ENCODE results near the gene BABAM2.

The BABAM2 gene

DNA sequence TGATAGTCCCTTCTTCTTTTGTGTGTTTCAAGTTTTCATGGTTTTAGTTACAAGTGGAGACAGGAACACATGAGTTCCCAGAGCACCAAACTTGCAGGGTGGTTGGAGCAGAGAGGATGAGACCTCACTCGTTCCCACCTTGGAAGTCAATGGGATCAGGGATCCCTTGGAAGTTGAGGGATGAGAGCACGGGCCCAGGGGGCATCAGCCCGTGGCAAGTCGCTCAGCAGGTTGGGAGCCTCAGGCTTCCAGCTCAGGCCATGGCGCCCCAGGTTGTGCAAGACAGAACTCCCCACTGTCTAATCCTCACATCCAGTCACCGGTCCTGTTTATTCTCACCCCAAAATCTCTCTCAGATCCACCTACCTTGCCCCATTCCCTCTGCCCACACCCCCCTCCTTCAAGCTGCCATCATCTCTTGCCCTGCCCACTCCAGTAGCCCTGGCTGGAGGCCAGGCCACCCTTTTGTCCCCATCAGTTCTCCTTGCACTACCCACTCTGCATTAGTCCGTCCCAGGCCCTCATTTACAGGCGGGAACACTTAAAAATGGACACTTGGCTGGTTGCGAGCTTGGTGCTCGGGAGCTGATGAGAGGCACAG is 464.5 kb downstream of the BABAM2 start:
- no peak for DNase-seq

DNA sequence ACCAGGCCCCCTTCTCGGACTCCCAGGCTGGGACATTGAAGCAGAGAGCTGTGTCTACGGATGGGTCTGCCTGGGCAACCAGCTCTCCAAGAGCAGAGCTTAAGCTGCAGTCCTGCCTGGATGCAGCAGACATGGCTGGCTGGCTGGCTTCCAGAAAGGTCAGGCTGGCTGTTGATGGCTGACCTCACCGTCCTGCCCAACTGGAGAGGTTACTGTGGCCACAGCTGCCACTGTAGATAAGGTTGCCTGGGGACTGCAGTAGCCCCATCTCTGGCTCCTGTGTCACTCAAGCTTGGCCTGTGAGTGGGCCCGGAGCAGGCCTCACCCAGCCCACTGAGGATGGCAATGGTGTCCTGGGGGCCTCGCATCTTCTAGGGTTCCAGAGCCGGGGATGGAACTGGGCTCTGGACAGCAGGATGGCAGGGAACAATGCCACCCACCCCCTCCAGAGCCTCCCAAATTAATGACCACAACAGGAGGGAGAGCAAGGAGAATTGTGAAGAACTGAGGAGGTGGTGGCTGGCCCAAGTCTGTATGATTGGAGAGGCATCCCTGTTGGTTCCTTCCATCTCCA is 465.1 kb downstream of the BABAM2 start:
- DNase-seq: no peak

DNA sequence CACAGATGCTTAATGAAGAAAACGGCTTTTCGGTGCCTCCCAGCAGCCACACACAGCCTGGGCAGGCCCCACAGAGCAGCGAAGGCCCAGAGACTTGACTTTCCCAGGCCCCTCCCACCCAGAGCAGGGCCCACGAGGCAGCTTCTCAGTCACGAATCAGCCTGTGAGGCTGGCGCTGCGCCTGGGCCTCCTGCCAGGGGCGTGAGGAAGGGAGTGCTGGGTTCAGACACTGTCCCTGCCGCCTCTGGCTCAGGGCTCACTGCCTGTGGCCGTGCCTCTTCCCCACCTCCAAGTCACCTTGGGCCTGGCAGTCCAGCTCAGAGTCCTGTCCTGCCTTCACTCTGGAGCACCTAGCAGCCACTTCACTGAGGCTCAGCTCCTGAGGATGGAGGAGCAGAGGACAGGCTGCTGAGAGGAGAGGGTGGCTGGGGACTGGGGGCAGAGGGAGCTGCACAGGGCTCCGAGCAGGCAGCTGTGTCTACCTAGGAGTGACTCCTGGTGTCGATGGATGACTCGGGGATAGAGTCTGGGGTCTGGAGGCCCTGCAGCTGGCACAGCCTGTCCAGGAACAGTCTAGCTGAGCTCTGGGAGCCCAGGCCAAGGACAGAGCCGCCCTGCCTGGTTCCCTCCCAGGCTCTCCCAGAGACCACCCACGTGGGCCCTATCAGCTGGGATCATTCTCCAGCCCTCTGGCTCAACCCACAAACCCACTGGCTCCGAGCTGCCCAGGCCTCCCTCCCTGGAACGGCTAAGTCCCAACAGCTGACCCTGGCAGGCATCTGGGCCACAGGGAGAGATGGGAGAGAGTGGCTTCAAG is 465.8 kb downstream of the BABAM2 start:
- peak; percentile 18 for DNase-seq

DNA sequence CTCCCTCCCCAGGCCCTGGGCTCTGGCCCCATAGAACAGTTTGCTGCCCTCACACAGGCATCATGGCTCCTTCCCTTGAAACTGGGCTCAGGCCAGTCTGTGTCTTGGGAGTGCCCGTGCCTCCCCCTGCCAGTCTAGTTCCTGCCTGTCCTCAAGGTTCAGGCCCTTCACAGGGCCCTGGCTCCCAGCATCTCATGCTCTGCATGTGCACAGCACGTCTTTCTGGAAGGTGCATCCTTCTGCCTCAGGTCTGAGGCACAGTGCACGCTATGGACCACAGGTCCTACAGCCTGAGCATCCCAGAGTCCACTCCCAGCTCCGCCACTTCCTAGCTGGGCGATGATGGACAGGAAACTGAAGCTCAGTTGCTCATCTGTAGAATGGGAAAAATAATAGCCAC is 466.5 kb downstream of the BABAM2 start:
- DNase-seq: no peak

DNA sequence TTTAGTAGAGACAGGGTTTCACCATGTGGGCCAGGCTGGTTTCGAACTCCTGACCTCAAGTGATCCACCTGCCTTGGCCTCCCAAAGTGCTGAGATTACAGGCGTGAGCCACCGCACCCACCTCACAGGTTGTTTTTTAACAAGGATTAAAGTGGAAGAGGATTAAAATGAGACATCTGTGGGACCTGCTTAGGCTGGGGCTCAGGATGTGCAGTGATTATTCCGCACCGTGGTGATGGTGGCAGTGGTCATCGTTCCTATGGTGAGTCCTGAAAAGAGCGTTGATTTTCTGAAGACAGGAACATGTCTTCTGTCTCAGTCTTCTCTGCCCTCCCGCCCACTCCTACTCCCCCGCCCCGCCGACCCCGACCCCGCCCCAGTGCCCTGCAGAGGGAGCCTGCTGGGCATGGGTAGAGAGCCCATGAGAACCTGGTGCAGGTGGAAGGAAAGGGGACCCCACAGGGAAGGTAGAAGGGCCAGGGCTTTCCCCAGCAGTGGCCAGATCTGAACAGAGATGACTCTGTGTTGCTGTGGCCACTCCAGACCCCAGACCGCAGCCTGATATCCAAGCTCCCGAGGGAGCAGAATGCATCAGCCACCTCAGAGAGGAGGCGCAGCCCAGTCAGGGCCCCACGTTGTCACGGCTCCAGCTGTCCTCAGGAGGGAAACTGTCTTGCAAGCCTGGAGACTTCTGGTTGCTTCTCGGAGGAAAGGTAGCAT is 467.6 kb downstream of the BABAM2 start:
- DNase-seq: no peak

DNA sequence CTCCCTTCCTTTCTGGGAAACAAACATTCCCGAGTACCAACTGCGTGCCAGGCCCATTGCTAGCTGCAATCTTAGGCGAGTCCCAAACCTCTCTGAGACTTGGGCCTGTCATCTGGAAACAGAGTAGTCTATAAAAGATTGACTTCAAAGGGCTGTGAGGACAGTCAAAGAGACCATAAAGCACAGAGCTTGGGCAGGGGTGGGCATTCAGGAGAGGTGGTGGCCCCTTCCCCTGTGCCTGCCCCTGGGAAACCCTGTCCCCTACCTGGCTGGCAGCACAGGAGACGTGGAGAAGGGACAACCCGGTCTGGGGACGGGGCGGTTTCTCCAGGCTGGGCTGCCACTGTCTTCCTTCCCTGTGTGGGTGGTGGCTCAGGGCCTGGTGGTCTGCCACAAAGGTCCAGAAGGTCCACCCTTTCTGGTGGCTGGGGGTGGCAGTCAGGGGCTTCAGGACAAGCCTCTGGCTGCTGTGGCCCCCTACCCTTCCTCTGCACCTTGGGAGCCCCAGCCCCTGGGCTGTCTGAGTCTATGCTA is 468.2 kb downstream of the BABAM2 start:
- DNase-seq: no peak

DNA sequence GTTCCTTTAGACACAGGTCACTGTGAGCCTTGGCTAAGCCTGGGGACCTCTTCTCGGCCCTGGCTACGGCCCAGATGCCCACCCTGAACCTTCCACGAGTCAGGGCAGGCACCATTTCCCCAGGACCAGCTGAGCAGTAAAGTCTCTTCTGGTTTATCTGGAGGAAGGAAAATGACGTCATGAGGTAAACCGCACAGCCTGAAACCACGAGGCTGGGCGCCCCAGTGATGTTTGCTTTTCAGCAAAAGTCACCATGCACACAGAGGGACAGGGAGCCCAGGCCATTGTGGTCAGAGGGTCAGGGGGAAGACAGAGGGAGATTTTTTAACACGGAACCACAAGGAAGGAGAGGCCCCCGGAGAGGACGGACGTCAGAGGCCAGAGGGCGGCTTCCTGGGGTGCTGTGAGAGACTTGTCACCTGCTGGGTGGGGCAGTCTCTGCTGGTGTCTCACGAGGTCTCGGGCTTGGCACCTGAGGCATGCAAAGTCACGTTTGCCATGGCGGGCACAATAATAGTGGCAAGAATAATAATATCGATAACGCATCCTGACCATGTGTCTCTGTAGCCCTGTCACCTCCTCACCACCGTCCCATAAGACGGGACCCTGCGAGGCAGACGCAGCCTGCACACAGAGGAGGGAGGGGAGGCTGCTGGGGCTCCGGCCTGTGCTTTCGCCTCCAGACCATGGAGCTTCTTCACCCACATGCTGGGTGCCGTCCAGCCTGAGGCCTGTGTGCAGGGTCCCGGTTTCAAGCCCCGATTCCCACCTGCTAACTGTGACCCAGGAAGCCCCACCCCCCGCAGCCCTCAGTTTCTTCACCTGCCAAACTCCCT is 468.9 kb downstream of the BABAM2 start:
- DNase-seq: peak; percentile 91

DNA sequence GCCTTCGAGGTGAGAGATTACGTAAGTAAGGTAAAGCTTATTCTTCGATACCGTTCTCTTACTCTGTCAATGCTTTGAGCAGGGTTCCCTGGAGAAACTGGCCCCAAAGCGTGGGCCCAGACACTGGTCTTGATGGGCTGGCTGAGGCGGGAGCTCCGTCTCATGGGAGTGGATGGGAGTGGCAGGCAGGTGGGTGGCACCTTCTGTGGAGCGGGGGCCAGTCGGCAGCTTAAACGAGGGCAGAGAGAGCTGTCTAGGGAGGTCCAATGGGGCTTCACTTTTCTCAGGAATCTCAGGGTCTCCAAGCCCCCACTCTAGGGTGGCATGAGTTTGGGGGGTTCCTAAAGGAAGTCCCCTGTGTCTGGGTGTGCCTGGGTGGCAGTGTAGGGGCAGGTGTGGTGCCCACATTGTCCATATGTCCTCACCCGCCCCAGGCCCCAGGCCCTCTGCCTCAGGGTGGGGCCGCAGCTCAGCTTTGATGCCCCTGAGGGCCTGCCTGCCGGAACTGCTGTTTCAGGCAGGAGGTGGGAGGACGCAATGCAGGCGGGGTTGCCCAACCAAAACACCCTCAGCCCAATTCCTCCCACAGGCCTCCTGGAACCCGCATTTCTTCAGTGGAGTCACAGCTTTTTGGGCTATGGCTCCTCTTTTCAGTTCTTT is 469.7 kb downstream of the BABAM2 start:
- no peak for DNase-seq

DNA sequence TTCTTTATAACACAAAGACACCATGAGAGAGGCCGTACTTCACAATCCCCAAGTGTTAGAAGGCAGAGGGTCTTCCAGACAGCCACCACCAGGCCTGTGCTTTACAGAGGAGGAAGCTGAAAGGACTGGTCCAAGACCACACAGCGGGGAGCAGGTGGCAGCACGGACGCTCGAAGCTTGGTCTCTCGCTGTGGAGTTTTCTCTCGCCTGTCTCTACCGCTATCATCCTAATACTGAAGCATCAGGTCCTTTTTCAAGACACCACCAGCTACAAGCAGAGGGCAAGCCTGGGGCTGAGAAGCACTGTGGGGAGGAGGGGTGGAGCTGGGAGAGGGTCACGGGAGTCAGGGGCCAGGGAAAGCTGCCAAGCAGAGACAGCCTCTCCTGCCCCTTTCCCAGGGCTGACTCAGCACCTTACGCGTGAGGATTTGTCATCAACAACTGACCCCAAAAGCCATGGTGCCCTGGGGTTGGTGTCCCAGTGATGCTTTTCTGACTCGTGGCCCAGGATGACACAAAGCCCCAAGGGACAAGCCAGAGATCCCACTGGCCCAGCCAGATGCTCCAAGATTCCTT is 470.3 kb downstream of the BABAM2 start:
- no peak for DNase-seq

DNA sequence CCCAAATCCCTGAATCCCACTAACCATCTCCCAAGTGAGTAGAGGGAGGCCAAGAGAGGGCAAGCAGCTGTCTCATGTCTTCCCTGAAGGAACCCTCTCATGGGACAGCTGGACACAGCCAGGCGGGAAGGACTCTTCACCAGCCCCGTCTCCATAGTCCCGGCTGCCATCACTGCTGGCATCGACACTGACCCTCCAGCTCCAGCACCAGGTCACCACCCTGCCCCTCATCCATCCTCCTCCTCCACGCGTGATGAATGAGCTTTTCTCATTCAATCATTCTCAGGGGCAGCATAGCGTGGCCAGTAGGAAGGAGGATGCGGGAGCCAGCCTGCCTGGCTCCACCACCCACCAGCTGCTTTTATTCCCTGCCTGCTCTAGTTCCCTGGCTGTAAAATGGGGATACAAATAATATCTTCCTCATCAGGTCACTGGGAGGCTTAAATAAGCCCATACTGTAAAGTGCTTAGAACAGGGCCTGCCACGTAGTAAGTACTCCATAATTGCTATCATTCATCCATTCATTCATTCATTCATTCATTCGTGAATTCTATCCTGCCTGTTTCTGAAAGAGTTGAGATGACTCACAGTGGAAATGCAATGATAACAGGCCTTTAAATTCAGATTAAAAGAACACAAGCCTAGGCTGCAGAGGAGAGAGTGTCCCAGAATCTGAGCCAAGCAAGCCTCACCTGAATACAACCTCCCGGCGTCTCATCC is 471.6 kb downstream of the BABAM2 start:
- DNase-seq: no peak

DNA sequence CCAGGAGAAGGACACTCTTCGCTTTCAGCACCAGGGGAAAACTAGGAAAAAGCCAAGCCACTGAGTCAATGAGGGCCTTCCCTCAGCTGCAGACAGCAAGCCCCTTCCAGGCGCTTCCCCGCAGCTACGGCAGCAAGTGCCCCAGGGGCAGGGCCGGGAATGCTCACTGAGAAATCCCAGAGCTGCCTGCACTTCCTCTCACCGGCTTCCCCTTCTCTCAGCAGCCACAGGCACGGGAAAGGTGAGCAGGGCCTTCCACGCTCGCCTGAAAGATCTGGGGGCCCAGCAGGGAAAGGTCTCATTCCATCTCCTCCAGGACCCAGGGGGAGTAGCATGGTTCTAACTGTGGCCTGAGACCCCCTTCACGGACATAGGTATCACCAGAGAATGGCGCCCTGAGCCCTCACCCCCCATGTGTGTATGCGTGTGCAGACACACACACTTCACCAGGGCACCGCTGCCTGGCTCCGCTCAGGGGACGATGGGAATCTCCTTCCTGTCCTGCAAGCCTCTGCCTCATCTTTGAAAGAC is 472.5 kb downstream of the BABAM2 start:
- no peak for DNase-seq

DNA sequence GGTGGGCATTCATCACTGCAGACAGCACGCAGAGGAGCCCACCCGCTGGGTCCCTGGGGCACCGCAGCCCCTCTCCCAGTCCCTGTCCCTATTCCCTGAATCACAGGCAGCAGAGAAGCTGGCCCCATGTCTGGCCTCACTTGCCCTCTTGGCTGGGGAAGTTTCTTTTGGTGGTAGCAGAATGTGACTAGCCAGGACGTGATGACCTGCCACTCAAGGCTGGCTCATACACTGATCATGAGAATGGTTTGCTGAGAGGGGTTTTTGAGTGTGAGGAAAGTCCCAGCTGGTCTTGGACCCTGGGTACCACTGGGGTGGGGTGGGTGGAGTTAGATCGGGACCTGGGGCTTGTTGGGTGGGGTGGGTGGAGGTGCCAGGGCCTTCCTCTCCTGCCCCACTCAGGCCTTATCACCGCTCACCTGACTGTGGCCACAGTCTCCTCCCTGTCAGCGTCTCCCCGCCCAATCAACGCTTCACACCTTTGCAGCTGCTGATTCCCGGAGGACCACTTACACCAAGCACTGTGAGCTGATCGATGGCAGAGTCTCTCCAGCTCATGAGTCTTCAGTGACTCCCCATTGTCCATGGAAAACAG is 473.3 kb downstream of the BABAM2 start:
- DNase-seq: no peak

DNA sequence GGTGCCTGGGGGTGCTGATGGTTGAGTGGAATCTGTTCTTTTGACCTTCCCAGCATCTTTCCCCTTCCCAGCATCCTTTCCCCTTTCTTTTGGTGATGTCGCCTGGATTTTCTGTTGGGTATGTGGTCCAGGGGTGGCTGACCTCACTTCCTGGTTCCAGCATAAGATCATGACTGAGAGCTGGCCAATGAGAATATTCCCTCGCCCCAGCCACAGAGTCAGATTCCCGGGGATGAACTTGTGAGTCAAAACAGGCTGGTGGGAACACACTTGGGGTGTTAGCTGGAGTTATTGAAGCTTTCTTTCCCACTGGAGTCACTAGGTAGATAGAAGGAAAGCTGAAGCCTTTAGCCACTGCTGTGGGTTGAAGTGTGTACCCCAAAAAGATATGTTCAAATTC is 474.1 kb downstream of the BABAM2 start:
- DNase-seq: no peak

DNA sequence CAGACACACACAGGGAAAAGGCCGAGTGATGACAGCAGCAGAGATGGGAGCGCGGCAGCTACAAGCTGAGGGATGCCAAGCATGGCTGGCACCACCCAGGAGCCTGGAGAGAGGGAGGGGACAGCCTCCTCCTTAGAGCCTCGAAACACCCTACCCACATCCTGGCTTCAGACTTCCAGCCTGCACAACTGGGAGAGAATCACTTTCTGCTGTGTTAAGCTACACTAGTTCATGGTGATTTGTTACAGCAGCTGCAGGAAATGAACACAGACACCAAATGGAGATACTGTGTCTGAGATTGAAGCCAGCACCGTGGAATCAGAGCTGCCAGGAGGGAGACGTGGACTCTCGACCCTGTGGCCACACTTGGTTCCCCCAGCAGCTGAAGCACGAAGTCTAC is 474.6 kb downstream of the BABAM2 start:
- DNase-seq: no peak

DNA sequence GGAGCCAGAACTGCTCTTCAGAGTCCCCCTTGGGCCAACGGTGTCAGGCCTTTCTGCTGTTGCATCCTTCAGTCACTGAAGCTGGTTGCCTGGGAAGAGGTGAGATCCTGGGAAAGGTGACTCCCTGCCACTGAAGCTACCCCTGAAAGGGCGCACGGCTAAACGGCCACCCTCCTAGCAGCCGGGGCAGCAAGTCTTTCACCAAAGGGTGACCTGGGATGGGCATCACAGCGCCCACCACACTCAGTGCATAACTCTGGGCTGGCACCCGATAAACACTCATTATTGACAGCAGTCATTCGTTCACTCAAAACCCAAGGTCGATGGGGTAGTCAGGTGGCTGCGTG is 475.6 kb downstream of the BABAM2 start:
- DNase-seq: no peak

DNA sequence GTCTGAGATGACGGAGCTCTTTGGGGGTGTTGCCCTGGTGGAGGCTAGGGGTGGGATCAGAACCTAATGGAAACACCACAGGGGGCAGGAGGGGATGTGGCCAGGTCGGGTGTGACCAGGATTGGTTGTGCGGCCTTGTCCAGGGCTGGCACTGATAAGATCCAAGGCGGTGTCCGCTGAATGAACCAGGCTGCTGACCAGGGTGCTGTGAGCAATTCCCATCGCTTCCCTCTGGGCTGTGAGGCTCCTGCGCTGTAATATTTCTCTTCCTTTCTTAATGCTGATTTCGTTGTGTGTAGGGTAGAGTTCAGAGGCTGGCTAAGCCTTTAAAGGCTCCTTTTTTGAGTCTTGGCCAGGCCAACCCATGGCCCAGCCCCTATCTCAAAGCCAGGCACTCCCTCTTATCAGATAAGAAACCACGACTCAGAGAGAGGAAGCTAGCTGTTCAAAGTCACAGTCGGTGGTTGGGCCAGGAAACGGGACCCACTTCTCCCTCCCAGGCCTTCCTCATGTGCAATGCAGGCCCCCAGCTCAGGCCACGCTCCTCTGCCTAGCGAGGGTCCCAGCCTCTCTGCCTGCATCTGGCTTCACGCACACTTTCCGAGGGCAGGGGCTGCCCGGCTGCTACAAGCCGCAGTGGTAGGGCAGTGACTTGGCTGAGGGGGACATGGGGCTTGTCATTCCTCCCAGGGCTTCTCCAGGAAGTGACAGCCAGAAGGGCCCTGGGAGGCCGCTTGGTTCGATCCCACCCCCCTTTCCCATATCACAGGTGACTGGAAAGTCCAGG is 476.2 kb downstream of the BABAM2 start:
- DNase-seq: peak; percentile 79

DNA sequence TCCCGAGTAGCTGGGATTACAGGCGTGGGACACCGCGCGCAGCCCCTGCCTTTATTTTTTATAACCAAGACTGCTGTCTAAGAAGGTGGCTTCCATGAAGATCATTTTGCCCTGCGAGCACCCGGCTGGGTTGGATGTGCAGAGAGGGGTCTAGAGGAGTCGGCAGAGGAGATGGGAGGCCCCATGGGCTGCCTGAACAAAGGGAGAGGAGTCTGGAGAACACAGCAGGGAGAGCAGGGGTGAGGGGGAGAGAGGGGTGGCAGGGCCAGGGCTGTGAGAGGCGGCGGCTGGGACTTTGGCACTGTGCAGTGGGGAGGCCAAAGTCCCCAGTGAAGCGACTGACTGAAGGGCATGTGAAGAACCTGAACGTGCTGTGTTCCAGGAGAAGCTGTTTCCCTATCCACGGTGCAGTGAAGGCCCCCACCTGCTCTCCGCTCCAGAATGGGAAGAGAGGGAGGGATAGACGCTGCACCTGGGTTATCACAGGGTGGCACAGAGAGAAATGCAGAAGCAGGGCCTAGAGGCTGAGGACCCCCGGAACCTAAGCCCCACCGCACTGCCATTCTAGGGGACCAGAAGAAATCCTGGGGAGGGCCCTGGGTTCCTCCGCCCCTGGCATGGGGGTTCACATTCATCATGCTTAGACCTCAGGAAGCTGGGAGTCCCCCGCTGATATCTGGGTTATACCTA is 477.3 kb downstream of the BABAM2 start:
- DNase-seq: no peak

DNA sequence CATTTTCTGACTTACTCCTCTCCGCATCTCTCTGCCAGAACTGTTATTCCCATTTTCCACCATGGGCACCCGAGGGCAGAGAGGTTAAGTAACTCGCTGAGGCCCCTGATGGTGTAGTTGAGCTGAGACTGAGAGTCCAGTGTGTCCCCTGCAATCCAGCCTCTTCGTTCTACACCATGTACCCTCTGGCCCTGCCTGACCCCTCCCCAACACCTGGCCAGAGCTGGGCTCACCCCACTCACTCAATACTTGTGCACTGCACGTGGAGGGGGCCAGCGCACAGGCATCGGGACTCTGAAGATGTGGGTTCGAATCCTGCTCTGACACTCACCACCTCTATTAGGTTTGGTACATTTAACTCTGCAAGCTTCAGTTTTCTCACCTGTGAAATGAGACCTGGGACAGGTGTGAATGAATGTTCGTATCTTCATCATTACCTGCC is 477.8 kb downstream of the BABAM2 start:
- no peak for DNase-seq

DNA sequence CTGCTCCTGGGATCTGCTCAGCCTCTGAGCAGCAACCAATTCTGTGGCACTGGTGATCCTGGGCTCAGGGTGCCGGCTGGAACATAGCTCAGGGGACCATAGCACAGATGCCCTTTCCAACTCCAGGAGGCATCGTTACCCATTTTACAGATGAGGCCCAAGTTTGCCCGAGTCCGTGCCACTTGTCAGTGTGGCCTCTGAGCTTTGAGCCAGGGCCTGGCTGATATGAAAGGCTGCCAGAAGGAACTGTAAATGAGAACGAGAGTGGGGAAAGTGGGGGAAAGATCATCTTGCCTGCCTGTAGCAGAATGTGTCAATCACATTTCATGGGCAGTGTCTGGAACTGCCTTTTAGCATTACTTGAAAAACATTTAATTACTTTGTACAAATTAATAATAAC is 478.8 kb downstream of the BABAM2 start:
- no peak for DNase-seq
